Right ventricle myocardium inferior (tissue), 1 donor: ENCODE data around the gene ARF1. TPM values are rescaled to one million over a fixed set of nuclear protein-coding genes. Genes with fewer than 3 reads are reported as not detected.

Experiments used
- ATAC-seq: fragments of 200-7000 bp; cut with Tn5 transposase; one replicate; pipeline ENCODE4 v1.9.1; 2020; ENCODE audit warnings: mild to moderate bottlenecking, moderate library complexity
- DNase-seq: peaks from one replicate; pipeline ENCODE4 v3.0.0; 2021; ENCODE audit errors: missing footprints
- intact Hi-C: fragments of 100-400 bp; cut with DNase I; formaldehyde crosslinking; loops from one replicate; pipeline ENCODE4 v1.11.0; 2022
- total RNA-seq: library from RNA; stranded (reverse); fragmentation: NEBNext Ultra II Directional; extraction: Animal tissue kit (Norgen Biotek cat#: 25700); gene quantifications from one replicate; pipeline ENCODE4 v1.2.1, GENCODE V29; 2021
- donor health status: DM: no; HTN: yes; CAD: no; lungs with severe emphysema.

The ARF1 gene
- total RNA-seq, 1 donor from 2014 or later: 281 TPM

DNA sequence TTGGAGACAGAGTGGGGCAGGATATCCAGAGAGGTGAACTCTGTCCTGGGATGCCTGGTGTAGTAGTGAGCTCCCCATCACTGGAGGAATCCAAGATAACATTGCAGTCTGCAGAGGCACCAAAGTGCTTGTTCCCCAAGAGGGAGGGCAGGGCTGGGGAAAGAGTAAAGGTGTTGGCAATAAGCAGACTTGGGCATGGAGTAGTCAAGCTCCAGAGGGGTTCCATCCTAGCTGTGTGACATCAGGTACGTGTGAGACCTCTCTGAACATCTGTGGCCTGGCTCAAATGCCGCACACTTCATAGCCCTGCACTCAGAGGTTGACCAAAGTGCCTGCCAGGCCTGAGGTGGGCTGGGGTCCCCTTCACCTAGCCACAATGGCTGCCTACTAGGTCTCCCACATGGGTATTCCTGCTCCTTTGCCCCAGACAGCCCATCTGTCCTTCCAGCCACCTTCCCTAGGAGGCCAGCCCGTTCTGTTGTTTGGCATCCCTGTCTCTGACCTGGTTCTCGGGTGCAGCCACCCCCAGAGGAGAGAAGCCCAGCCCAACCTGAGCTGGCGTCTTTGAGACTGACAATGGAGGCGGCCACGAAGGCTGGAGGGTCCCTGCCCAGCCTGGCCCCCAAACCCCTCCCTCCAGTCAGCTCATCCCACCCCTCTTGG is 2.8 kb upstream of the ARF1 start:
- DNase-seq: peak; percentile 48
- ATAC-seq: no peak
- intact Hi-C loops: loop anchor here (10.0 kb wide), 1 partner anchor 315 kb away; no protein-coding TSS in a partner anchor

DNA sequence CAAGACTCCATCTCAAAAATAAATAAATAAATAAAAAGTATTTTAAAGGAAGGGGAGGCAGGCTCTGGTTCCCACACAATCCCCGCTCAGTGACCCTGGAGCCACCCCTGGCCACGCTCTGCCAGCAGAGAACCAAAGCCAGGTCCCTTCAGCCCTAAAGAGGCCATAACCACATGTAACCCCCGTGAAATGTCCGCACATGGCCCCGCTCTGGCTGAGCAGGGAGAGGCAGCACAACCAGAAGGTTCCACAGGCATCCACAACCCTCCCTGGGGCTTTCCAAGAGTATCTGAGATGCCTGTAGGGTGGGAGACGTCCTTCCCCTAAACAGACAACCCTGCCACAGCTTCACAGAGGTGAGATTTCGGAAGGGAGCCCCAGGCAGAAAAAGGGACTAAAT is 1.4 kb upstream of the ARF1 start:
- DNase-seq (peak; percentile 51), ATAC-seq (no peak)
- intact Hi-C loops: loop anchor here (10.0 kb wide), 1 partner anchor 316 kb away; no protein-coding TSS in a partner anchor

DNA sequence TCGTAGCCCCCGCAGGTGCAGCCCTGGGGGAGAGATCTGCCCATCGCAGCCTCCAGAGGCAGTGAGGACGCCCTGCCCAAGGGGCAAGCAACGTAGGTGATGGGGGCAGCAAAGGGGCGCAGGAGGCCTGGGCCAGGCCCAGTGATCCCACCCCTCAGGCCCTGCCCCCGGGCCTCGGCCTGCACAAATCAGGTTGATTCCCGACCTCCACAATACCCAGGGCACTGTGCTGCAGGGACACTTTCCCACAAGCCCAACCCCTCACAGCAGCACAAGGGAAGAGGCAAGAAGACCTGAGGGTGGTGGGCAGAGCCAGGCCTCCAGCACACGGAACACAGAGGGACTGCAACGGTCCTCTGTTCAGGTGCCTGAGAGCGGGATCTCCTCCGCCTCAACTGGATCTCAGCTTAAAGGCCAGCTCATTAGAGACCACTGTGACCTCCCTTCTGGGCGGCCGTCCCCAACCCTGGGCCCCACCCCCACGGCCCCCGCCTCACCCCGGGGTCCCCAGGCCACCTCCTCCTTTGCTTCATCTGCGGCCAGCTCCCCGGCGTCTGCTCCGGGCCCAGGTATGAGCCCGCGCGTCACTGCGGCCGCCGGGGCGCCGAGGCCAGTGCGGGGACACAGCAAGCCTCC is 812 bp upstream of the ARF1 start:
- DNase-seq (peak; percentile 37), ATAC-seq (peak; percentile 7)
- intact Hi-C loops: loop anchor here (2.0 to 10.0 kb wide), 2 partner anchors 27 to 317 kb away; partner anchors contain the start of gene MRPL55

DNA sequence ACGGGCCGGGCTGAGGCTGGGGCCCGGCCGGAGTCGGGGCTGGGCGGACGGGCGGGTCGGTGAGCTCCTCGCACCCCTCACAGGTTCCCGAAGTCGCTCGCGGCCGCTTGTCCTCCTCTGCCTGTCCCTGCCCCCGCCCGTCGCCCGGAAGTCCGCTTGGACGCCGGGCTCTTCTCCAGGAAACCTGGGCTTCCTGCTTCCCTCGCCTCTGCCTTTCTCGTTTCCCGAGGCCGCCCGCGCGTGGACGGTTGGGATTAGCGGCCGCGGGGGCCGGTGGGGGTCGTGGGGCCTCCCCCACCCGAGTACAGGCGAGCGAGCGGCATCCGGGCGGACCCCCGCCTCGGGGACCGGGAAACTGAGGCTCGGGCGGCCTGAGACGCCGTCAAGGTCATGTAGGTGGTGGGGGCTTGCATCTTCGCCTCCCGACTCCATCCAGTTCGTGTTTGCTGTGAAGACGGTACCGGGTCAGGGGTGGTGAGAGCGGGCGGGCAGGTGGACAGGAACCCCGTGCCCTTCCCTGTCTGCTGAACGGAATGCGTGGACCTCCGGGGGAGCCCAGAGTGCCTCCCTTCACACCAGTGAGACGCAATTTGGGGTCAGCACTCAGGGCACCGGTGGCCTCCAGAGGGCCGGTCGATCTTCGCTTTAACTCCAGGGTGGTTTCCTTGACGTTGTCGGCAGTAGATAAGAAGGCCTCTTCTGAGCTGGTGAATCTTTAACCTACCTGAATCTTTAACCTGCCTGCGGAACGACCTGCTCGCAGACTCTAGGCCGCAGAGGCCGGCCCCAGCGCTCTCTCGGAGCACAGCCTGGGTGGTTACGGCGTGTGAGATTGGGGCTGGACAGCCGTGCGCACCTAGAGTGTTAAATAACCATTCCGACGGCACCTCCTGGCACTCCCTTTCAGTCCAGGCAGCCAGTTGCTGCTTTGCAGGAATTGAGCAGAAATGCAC is 686 bp downstream of the ARF1 start:
- DNase-seq (peak; percentile 73), ATAC-seq (no peak)
- intact Hi-C loops: loop anchor here (2.0 to 10.0 kb wide), 2 partner anchors 26 to 318 kb away; partner anchors contain the start of gene MRPL55

DNA sequence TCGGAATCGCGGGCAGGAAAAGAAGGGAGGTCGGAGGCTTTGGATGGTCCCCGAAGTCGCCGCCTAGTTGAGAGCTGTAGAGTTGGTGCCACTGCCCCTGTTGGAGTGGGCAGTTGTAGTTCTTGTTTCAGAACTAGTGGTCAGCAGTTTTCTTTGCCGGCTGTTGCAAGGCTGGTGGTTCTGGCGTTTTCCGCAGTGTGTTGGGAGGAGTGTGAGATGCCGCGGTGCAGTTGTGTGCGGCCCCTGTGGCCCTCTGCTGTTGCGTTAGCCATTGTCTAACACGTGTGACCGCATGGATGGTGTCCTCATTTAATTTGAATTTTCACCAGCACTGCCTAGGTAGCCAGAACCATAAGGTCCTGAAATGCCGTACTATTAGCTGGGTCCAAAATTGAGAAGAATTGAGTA is 1.4 kb downstream of the ARF1 start:
- DNase-seq (peak; percentile 73), ATAC-seq (no peak)
- intact Hi-C loops: loop anchor here (2.0 to 10.0 kb wide), 2 partner anchors 25 to 319 kb away; partner anchors contain the start of gene MRPL55

DNA sequence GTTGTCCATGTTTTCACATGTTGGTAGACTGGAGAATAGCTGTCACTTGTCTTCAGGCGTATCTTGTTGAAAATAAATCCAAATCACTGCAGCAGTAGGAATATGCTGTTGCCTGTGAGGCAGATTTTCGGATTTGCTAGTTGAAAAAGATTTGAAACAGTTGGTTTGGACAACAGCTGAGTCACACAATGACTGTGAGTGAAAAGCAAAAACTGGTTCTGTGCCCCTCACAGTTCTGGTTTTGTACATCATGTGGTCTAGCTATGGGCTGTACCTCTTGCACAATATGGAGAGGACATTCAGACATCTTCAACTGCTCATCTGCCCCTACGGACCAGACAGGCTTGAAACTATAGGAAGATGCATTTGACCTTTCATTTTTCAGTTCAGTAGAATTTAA is 1.8 kb downstream of the ARF1 start:
- ATAC-seq (no peak), DNase-seq (no peak)
- intact Hi-C loops: loop anchor here (10.0 kb wide), 1 partner anchor 320 kb away; no protein-coding TSS in a partner anchor

DNA sequence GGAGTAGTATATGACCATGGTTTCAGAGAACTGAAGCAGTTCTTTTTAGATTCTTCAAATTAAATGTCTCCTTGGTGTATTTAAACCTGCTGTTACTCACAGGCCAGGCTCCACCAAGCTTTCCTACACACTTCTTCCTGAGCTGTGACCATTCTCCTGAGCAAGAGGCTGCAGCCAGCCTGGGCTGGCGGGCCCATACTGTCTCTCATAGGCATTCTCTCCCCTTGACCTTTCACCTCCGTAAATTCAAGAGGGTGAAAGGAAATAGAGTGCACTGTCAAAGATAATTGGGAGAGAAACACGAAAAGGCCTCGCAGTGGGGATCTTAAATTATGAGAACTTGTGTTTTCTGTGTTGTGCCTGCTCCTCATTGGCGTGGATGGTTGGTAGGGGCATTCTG is 2.3 kb downstream of the ARF1 start:
- DNase-seq (peak; percentile 50), ATAC-seq (no peak)
- intact Hi-C loops: loop anchor here (10.0 kb wide), 1 partner anchor 320 kb away; no protein-coding TSS in a partner anchor

DNA sequence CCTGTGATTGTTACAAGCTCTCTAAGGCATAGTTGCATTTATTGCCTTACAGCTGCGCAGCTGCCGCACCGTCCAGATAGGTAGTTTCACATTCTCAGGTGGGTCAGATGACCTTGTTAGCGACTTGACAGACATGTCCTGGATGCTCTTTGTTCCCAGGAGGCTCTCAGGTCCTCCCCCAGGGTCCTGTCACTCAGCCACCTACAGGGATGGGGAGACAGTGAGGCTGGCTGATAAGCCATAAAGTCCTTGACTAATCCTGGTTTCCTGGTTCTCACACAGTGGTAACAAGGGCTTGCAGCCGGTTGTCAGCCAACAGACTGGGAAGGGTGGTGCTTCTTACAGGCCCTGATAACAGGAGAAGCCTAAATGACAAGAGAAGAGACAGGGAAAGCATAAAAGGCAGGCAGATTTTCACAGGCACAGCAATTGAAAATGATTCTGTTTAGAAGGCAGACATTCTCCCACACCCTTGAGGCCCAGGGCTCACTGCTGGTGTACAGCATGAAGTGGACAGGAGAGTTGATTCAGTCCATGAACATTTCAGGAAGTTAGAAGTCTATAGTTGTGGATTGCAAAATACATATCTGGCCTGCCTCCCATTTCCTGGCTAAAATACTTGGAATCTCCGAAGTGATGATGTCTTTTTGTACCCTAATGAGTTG is 2.9 kb downstream of the ARF1 start:
- intact Hi-C loops: loop anchor here (10.0 kb wide), 1 partner anchor 321 kb away; no protein-coding TSS in a partner anchor
- DNase-seq (peak; percentile 65), ATAC-seq (no peak)

DNA sequence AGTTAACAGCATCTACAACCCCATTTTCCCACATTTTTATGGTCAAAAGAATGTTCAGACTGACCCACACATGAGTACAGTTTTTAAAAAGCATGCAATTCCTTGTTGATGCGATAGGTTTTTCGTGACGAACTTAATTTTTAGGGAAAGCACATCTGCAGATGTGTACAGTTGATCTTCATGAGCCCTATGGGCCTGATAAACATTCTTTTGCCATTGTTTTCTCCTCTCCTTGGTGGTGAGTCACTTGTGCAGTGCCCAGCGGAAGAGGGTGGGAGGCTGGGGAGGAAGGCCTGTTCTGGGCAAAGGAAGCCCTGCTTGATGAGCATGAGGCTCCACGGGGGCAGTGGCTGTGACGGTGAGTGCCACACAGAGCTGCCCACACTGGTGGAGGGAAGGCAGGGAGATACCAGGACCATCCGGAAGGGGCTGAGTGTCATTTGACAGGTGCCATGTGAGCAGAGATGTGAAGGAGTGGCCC is 5.3 kb downstream of the ARF1 start:
- intact Hi-C loops: loop anchor here (10.0 kb wide), 1 partner anchor 323 kb away; no protein-coding TSS in a partner anchor
- ATAC-seq (no peak), DNase-seq (no peak)

DNA sequence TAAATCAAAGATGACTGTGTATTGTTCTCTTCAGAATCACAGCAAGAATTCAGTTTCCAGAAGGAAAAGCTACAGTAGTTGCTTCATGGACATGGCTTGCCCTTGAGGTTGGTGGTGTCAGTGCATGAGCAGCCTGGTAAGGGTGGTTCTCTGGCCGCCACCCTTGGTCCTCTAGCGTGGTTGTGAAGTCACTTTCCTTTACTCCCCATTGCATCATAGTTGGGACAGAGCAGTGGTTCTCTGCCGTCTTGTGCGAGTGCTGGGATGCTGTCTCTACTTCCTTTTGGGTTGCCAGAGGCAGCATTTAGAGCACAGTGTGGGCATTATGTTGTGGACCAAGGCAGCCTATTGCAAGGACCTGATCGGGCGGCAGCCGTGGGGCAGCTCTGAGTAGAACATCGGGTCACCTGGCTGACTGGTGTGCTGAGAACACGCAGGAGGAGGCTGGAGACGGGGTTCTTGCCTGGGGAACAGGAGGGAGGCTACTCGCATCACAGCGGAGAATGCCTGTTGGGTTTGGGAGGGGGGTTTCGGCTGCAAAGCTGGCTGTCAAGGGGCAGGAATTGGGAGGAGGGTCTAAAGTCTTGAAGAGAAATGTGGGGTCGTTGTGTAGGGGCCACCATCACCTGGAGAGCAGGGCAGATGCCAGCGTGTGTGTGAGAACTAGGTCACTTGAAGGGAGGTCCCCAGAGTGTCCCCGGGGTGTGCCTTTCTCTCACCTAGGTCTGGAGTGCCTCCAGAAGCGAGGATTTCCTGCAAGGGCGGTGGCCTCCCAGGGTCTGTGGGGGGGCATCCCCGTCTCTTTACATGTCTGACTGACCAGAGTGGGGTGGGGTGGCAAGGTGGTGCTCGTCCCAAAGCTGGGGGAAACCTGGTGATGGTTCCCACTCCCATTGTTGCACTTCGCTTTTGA is 6.3 kb downstream of the ARF1 start:
- ATAC-seq: no peak

DNA sequence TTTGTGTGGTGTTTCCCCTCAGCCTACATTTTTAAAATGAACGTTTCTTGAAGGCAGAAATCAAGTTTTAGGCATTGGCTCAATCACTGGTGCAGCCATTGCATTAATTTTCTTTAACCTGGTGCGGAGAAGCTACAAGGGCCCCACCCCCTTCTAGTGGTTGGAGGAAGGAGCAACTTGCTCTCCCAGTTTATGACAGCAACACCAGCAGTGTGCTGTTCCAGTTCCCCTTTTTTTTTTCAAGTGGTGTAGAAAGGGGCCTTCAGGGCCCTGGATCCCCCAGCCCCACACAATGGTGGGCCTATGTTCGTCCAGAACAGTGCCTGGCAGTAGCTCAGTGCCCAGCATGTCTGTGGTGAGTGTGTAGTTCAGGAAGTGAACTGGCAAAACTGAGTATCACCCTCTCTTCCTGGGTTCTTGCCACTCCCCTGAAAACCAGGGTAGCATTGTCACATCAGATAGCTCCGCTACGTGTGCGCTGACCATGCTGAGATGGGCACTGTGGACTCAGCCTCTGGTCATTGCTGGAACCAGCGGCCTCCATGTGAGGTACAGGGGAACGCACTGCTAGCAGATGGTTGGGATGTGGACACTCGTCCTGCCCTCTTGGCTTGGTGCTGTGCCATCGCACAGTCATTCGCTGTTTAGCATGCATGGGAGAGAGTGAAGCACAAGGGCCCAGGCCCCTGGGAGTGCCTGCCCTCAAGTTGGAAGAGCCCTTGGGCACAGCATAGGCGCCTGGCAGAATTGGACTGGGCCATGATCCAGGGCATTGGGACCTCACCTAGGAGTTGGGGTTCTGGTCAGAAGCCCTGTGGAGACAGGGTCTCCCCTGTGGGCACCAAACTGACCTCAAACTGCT is 7.2 kb downstream of the ARF1 start:
- DNase-seq (no peak), ATAC-seq (no peak)
- intact Hi-C loops: loop anchor here (10.0 kb wide), 1 partner anchor 325 kb away; no protein-coding TSS in a partner anchor

More for the DNA sequence above, 6.3 kb downstream of the ARF1 start:
- intact Hi-C loops: loop anchor here (10.0 kb wide), 1 partner anchor 324 kb away; no protein-coding TSS in a partner anchor
- no peak for DNase-seq

DNA sequence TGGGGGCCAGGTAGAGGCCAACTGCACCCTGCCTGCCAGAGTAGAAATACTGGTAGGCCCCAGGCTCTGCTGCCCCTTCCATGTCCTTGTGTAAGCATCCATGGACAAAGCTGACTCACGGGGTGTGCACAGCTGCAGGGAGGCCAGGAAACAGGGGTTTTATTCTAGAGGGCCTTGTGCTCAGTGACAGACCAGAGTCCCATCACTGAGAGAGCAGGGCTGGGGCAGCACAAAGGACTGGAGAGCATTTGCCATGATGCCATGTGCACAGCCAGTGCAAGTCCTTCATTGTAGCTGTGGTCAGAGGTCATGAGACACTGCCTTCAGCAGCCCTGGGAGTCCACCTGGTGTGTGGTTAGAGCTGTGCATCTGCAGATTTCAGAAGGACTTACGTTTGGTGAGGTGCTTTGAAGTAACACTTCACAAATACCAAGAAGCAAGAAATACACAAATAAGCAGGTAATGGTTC is 8.1 kb downstream of the ARF1 start:
- intact Hi-C loops: no loop called here
- DNase-seq (no peak), ATAC-seq (no peak)

DNA sequence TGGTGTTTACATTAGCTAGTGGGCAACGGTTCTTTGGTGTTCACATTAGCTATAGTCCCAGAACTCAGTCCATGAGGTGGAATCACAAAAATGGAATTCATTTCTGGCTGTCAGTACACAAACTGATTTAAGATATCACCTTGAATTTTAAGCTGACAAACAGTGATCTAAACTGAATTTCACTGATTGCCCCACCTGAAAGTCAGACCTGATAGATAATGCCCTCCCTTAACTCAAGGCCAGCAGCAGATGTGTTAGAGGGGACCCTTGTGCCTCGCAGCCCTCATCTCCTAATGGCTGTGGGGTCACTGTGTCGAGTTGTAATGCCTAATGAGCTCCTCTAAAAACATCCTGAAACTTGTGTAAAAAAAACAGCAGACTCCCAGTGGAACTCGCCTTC is 8.6 kb downstream of the ARF1 start:
- DNase-seq (no peak), ATAC-seq (no peak)
- intact Hi-C loops: no loop called here

DNA sequence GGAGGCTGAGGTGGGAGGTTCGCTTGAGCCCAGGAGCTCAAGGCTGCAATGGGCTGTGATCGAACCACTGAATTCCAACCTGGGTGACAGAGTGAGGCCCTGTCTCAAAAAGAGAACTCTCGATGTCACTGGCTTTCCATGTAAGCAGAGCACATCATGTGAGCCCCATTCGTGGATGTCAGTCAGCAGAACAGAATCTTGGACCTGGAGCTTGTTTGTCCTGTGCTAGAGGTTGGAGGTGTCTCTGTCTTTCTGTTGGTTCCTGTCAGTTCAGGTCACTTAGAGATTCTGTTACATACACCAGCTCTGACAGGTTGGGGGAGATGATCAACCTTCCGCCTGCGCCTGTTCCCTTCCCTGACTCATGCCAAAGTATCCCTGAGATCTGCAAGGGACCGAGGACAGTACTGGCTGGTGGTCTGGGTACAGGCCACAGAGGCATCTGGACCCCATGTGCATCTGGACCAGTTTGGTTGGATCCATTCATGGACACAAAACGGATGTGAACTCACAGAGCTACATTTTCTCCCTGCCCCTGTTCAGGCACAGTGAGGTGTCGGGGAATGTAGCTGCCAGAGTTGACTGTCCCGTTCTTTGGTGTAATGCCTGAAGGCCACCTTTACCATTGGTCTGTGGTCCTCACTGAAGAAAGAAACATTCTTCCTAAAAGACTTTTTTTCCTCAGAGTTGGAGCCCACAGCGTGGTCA is 10.0 kb downstream of the ARF1 start:
- no peak for DNase-seq
- ATAC-seq: no peak
- intact Hi-C loops: no loop called here

DNA sequence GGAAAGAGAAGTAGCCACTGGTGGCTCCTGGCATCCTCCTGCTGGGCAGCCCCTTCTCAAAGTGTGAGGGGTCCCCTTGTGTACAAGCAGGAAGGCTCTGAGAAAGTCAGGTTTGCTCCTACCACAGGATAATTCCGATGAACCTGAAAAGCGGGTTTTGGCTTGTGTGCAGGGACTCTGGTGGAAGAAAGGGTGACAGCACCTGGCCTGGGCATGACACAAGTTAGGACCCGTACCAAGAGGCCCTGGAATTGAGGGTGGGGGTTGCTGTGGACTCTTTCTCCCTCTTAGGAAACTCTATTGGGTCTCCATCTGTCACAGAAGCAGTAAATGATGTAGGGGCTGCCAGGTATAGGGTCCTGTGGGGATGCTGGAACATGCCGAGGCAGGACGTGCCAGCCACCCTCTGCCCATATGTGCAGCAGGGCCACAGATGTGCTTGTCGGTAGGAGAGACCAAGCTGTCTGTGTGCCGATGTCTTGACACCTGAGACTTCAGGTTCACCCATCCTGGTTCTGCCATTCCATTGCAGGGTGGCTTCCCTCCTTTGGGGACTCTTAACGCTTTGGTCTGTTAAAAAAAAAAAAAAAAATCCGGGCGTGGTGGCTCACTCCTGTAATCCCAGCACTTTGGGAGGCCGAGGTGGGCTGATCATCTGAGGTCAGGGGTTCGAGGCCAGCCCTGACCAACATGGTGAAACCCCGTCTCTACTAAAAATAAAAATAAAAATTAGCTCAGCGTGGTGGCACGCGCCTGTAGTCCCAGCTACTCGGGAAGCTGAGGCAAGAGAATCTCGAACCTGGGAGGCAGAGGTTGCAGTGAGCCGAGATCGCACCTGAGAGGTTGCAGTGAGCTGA is 10.8 kb downstream of the ARF1 start:
- DNase-seq: no peak
- intact Hi-C loops: no loop called here

More for the DNA sequence above, 10.8 kb downstream of the ARF1 start:
- no peak for ATAC-seq
